GM18498 (cell line): ENCODE results near the gene YIPF6.
"Not testable (repeated sequence)": the region's sequence is repeated elsewhere in the genome, so short reads cannot be mapped to it uniquely, and the experiment has no call there.

Experiments used
- ATAC-seq: cut with Tn5 transposase; IDR thresholded peaks from one replicate; pipeline ENCODE4 v1.9.1; 2021; ENCODE audit warnings: mild to moderate bottlenecking, moderate library complexity; ENCODE audit not compliant: unreplicated experiment

The YIPF6 gene, protein sequence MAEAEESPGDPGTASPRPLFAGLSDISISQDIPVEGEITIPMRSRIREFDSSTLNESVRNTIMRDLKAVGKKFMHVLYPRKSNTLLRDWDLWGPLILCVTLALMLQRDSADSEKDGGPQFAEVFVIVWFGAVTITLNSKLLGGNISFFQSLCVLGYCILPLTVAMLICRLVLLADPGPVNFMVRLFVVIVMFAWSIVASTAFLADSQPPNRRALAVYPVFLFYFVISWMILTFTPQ

DNA sequence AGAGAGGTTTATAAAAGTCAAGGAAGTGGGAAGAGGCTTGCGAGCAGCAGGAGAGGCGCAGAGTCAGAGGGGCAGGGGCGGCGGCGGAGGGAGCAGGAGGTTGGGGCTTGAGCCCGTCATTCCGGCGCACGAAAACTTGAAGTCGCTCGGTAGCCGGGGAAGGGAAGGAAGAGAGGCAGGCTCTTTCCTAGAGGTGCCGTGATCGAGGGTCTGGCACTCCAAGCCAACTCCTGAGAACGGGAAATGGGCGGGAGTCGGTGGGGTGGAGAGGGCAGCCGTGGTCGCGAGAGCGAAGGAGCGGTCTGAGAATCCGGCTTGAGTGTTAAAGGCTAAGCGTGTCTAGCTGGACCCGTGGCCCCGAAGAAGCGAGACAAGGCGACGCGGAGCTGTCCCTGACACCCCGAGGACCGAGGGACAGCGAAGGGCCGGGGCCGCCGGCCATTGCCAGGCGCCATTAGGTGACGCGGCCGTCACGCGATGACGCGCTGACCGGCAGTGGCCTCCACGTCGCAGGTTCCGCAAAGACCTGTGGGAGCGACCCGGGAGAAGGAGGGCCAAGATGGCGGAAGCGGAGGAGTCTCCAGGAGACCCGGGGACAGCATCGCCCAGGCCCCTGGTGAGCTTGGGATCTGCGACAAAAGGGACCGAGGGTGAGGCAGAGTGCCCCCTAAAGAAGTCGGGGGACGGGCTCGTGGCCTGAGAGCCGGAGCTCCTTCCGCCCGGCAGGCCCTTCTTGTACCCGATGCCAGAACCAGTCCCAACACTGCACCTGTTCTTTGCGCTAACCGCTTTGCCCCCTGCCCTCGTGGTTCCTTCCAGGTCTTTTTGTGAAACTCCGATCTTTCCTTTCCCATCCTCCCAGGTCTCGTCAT is at the start of gene YIPF6:
TSS of gene YIPF6 (plus strand) at position 544 of the 872 bp plus-strand sequence. CDS start at position 560, 16 bp downstream.
- ATAC-seq, result peak; percentile 99

DNA sequence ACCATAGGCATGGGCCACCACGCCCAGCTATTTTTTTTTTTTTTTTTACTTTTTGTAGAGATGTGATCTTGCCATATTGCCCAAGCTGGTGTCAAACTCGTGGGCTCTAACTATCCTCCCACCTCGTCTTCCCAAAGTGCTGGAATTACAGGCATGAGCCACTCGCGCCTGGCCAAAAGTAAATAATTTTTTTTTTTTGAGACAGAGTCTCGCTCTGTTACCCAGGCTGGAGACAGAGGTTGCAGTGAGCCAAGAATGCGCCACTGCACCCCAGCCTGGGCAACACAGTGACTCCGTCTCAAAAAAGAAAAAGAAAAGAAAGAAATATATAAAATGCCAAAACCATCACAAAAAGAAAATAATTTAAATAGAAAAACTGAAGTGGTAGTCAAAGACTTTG is 47.1 kb upstream of the YIPF6 start:
- ATAC-seq, result no peak

DNA sequence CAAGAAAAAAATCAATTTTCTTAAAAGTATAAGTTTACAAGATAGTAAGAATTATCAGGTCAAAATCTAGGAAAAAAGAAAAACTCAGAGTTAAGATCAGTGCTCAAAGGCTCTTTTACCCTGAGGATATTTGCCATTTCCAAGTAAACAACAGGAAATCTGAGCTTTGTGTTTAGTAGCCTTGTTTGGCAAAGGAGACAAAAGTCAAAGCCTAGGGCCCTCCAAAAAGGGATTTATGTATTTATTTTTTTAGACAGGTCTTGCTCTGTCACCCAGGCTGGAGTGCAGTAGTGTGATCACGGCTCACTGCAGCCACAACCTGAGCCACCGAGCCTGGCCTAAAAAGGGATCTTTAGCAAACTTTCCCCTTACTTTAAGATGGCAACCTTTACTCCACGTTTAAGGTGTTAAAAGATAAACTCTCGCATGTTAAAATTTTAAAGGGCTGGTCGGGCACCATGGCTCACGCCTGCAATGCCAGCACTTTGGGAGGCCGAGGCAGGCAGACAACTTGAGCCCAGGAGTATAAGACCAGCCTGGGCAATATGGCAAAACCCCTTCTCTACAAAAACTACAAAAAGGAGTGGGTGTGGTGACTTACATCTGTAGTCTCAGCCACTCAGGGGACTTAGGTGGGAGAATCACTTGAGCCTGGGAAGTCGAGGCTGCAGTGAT is 44.2 kb upstream of the YIPF6 start:
- no peak for ATAC-seq

DNA sequence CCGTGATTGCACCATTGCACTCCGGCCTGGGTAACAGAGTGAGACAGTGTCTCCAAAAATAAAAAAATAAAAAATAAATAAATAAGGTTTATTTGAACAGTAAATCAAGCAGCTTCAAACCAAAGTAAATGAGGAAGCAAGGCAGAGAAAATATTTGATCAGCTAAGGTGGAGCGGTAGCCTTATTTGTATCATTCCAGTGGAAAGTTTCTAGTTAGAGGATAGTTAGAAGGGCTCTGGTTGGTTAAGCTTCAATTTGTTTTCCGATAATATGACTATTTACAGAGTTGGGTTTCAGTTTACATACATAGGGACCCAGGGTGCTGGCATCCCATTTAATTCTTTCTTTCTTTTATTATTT is 43.7 kb upstream of the YIPF6 start:
- ATAC-seq, result no peak

DNA sequence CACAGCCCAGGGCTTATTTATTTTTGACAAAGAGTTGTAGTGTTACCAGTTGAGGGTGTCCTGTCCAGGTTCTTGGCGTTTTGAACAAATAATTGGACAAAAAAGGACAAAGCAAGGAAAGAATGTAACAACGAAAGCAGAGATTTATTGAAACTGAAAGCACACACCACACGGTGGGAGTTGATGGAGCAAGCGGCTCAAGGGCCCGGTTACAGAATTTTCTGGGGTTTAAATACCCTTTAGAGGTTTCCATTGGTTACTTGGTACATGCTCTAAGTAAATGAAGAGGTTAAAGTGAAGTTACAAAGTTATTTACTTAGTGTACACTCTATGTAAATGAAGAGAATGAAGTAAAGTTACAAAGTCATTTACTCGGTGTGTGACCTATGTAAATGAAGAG is 37.8 kb upstream of the YIPF6 start:
- no peak for ATAC-seq

DNA sequence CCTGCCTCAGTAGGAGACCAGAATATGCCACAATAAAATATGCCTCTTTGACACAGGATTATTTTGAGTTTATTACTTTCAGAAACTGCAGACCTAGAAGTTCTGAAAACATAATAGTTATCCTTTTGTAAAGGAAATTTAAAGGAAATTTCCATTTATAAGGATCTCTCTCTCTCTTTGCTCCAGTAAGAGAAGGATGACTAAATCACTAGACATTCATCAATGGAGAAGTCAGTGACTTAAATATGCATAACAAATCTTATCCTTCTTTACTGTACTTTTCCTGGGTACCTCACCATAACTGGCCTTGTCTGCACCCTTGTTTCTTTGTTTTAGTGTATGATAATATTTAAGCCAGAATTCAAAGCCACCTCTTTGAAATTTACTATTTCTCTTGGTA is 37.3 kb upstream of the YIPF6 start:
- no peak for ATAC-seq

DNA sequence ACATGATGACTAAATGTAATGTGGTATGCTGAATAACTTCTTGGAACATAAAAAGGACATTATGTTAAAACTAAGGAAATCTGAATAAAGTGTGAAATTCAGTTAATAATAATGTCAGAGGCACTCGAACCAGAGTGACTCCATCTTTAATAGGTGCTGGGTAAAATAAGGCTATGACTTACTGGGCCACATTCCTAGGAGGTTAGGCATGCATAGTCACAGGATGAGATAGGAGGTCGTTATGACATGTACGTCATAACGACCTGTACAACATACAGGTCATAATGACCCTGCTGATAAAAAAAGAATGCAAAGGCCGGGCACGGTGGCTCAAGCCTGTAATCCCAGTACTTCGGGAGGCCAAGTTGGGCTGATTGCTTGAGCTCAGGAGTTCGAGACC is 36.7 kb upstream of the YIPF6 start:
- ATAC-seq, result no peak

DNA sequence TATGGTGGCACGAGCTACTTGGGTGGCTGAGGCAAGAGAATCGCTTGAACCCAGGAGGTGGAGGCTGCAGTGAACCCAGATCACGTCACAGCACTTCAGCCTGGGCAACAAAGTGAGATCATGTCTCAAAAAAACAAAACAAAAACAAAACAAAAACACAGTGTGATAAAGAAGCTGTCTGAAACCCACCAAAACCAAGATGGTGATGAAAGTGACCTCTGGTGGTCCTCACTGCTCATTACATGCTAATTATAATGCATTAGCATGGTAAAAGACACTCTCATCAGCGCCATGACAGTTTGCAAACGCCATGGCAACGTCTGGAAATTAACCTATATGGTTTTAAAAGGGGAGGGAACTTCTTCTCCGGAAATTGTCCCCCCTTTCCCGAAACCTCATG is 36.2 kb upstream of the YIPF6 start:
- peak; percentile 70 for ATAC-seq

DNA sequence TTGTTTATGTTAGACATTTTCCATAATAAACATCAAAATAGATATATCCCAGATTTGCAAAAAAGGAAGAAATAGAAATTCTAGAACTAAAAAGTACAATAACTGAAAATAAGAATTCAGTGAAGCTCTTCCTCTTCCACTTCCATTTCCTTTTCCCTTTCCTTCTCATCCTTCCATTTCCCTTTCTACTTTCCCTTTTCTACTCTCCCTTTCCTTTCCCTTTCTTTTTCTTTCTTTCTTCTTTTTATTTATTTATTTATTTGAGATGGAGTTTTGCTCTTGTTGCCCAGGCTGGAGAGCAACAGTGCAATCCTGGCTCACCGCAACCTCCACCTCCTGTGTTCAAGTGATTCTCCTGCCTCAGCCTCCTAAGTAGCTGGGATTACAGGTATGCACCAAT is 35.0 kb upstream of the YIPF6 start:
- no peak for ATAC-seq

DNA sequence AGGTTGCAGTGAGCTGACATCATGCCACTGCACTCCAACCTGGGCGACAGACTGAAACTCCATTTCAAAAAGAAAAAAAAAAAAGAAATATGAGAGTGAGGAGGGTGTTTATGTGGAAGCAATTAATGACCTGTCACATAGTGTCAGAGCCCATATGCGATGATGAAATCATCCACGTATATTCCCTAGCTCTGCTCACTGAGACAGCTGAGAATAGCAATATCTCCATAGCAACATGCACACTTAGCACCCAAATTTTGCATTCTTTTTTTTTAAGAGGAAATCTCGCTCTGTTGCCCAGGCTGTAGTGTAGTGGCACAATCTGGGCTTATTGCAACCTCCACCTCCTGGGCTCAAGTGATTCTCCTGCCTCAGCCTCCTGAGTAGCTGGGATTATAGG is 34.1 kb upstream of the YIPF6 start:
- ATAC-seq, result no peak

DNA sequence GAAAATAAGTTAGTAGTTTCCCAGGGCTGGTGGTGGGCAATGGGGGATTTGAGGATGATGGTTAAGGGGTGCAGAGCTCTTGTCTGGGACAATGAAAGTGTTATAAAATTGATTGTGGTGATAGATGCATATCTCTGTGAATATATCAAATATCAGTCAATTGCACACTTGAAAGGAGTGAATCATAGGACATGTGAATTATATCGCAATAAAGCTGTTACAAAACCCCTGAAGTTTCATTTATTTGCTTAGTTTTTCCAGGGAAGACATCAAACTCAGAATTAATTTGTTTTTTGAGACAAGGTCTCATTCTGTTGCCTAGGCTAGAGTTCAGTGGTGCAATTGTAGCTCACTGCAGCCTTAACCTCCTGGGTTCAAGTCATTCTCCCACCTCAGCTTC is 17.9 kb upstream of the YIPF6 start:
- no peak for ATAC-seq

DNA sequence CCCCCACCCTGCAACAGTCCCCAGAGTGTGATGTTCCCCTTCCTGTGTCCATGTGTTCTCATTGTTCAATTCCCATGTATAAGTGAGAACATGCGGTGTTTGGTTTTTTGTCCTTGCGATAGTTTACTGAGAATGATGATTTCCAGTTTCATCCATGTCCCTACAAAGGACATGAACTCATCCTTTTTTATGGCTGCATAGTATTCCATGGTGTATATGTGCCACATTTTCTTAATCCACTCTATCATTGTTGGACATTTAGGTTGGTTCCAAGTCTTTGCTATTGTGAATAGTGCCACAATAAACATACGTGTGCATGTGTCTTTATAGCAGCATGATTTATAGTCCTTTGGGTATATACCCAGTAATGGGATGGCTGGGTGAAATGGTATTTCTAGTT is 12.7 kb upstream of the YIPF6 start:
- not testable (repeated sequence) for ATAC-seq

DNA sequence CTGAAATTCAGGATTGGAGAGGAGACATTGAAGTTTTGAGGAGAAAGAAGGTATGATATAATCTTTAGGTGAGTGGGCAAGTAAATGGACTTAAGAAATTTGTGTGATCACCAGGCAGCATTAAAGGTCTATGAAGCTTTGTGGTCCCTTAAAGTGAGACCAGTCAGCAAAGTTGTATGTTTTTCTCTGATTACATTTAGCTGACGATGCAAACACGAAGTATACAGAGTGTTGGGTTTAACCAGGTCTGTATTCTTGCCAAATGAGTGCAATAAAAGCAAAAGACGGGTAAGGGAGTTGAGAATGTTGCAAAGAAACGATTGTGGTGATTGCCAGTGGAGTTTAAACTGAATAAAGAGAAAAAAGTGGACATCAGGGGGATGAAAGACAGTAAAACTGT is 11.6 kb upstream of the YIPF6 start:
- no peak for ATAC-seq

DNA sequence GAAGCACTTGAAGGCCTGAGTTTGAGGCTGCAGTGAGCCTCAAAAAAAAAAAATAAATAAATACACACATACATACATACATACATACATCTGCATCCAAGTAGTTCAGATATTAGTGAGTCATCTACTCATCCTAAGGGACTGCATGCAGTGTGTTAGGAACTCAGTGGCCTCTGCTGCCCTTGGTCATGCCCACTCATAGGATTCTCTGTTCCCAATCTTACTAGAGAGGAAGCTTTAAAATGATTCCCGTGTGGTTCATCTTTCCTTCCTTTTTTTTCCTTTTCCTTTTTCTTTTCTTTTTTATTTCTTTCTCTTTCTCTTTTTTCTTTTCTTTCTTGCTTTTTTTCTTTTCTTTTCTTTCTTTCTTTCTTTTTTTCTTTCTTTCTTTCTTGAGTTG is 10.9 kb upstream of the YIPF6 start:
- no peak for ATAC-seq

DNA sequence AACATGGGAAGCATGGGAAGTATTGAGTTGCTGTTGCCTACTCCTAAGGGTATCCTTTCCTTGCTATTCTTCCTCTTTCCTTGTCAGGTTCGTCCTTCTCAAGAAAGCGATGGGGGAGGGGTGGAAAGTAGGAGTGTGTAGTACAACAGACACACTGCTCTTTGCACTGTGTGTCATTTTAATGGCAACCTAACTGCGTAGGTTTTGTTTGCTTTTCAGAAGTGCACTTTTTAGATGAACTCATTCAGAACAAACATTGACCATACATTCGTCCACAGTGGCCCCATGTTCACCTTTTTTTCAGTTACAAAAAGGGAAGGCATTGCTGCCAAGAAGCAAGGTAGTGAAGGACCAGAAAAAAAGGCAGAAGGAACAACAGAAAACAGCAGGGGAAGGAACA is 10.2 kb upstream of the YIPF6 start:
- no peak for ATAC-seq

DNA sequence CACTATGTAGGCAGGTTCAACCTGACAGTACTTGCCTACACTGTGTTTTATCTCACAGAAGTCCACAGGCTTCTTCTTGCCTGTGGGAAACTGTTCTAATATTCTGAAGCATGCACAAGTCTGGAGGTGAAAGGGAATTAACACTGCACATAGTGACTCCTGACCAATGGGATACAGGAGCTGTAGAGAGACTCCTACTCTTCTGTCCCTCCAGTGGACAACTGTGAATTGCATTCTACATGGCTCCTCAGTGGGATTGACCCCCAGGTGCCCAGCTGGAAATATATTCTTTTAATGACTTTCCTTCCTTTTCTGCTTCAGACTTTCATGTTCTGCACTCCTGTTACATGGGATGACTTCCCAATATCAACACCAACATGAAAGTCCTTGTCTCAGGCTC is 8.2 kb upstream of the YIPF6 start:
- no peak for ATAC-seq

DNA sequence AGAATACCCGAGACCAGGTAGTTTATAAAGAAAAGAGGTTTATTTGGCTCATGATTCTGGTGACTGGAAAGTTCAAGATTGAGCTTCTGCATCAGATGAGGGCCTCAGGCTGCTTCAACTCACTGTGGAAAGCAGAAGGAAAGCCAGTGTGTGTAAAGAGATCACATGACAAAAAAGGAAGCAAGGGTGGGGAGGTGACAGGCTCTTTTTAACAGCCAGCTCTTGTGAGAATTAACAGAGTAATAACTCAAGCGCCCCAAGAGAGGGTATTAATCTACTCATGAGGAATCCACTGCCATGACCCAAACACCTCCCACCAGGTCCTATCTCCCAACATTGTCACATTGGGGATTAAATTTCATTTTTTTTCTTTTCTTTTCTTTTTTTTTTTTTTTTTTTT is 6.3 kb upstream of the YIPF6 start:
- ATAC-seq, result no peak

DNA sequence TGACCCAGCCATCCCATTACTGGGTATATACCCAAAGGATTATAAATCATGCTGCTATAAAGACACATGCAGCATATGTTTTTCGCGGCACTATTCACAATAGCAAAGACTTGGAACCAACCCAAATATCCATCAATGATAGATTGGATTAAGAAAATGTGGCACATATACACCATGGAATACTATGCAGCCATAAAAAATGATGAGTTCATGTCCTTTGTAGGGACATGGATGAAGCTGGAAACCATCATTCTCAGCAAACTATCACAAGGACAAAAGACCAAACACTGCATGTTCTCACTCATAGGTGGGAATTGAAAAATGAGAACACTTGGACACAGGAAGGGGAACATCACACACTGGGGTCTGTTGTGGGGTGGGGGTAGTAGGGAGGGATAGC is 5.1 kb upstream of the YIPF6 start:
- not testable (repeated sequence) for ATAC-seq

DNA sequence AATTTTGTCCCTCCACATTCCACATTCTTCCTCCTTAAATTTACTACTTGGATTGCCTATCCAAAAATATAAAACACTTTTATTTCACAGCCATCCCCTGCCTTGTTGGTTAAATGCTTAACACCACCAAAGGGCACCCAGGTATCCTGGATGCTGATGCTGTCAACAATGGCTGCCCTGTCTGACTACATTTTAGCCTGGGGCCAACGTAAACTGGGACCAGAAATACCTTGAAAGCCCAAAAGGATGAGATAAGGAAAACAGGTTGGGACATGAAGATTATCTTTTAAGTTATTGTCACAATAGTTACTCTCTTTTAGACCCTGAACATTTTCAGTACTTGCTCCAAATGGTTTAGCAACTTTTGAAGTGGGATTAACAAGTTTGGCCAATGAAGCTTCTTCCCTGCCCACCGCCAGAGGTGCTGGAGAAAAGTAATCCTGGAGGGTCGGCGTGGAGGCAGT is 775 bp upstream of the YIPF6 start:
- ATAC-seq, result no peak

DNA sequence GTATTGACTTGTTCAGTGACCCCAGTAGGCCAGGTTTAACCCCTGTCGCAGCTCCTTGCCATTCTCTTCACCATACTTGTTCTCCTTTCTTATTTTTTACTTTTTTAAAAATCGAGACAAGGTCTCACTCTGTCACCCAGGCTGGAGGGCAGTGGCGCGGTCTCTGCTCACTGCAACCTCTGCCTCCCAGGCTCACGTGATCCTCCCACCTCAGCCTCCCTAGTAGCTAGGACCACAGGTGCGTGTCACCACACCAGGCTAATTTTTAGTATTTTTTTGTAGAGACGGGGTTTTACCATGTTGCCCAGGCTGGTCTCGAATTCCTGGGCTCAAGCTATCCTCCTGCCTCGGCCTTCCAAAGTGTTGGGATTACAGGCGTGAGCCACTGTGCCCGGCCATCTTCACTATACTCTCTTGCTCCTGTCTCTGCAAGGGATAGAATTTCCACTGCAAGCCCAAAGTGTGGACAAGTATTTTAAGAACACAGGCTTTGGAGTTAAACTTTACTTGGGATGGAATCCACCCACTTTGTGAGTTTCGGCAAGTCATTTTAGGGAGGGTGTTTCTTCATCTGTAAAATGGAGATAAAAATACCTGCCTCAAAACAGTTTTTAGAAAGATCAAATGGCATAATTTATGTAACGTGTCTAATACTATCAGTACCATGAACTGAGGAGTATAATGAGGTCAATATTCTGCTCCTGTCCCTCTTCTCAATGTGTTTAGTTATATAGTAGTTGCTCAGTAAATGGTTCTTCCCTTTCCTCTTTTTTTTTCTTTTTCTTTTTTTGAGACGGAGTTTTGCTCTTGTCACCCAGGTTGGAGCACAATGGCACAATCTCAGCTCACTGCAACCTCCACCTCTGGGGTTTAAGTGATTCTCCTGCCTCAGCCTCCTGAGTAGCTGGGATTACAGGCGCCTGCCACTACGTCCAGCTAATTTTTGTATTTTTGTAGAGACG is 973 bp downstream of the YIPF6 start:
- ATAC-seq, result no peak
